ENCODE measurements around the gene DGKI.

DNA sequence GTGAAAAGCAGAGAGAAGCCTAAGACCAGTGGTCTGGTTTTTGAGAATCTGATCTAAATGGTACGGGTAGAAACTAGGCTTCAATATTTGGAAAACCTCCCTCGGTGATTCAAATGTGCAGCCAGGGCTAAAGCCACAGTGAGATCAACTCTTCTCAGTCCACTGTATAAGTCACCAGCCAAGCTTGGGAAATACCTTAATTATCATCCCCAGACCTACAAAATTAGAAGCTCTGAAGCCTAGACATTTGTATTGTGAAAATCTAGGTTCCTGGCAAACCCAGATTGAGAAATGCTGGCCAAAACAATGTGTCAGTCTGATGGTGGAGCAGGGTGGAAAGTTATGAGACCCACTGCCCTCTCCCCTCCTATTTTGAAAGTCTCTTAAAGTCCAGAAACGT lies 131.7 kb downstream of the DGKI start:
- TF ChIP-seq, protein P1, sequence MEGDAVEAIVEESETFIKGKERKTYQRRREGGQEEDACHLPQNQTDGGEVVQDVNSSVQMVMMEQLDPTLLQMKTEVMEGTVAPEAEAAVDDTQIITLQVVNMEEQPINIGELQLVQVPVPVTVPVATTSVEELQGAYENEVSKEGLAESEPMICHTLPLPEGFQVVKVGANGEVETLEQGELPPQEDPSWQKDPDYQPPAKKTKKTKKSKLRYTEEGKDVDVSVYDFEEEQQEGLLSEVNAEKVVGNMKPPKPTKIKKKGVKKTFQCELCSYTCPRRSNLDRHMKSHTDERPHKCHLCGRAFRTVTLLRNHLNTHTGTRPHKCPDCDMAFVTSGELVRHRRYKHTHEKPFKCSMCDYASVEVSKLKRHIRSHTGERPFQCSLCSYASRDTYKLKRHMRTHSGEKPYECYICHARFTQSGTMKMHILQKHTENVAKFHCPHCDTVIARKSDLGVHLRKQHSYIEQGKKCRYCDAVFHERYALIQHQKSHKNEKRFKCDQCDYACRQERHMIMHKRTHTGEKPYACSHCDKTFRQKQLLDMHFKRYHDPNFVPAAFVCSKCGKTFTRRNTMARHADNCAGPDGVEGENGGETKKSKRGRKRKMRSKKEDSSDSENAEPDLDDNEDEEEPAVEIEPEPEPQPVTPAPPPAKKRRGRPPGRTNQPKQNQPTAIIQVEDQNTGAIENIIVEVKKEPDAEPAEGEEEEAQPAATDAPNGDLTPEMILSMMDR (IDR thresholded peaks at IDR 0.05; ENCODE audit: low read depth, low read length, poor library complexity, severe bottlenecking), result no peak
- TF ChIP-seq EZH2phosphoT487 (IDR thresholded peaks at IDR 0.05; ENCODE audit: borderline replicate concordance, low read length), result no peak
